GM18951 (cell line): ENCODE results near the gene INSRR.

Source experiments
- POLR2A ChIP-seq: IDR thresholded peaks from 4 replicates; pipeline ENCODE4 v1.6.1; 2011; ENCODE audit warnings: mild to moderate bottlenecking; ENCODE audit not compliant: insufficient read length, insufficient read depth; ENCODE audit errors: extremely low read depth
- in situ Hi-C: fragments of 300-500 bp; cut with MboI; formaldehyde crosslinking; loops from one replicate; pipeline ENCODE4 v1.12.0; 2022; ENCODE audit warnings: low sequenced_read_pairs, mixed read lengths, inconsistent platforms; ENCODE audit not compliant: unreplicated experiment

Gene INSRR

GRCh38 chr1:156803086-156803851 lies 55.6 kb downstream of the INSRR start:
- no peak for TF ChIP-seq POLR2A
- in situ Hi-C loops = no loop called here

- TF ChIP-seq POLR2A = no peak
- in situ Hi-C loops = no loop called here
Observed at GRCh38 chr1:156802421-156802935, 56.4 kb downstream of the INSRR start.

DNA sequence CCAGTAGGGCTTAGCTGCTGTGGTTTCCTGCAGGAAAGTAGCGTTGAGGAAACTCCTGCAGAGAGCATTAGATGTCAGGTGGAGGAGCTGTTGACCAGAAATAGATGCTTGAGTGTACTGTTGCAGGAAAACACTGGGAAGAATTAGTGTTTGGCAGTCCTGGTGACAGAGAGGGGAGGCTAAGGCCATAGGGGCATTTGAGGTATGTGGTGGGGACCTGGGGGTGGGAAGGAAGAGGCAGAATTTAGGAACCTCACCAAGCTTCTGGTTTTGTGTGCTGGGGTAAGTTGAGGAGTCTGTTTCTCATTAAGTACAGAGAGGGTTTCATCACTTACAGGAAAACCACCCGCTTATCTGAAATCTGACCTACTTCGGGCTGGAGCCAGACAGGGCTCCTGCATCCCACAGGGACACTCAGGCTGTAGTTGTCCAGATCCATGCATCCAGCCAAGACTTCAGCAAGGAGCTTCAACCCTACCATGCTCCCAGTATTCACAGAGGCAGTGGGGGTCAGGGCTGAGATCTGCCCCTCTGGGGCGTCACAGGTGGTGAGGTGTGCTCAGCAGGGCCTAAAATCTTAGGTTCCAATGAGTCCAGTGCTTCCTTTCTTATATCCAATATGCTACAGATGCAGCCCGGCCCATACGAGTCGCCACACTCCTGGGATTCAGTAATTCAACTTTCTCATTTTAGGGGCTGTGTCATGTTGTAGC lies 57.4 kb downstream of the INSRR start:
- in situ Hi-C loops = no loop called here
- TF ChIP-seq POLR2A = no peak

- no peak for TF ChIP-seq POLR2A
- in situ Hi-C loops = no loop called here
Observed at GRCh38 chr1:156797212-156797871, 61.6 kb downstream of the INSRR start.

DNA sequence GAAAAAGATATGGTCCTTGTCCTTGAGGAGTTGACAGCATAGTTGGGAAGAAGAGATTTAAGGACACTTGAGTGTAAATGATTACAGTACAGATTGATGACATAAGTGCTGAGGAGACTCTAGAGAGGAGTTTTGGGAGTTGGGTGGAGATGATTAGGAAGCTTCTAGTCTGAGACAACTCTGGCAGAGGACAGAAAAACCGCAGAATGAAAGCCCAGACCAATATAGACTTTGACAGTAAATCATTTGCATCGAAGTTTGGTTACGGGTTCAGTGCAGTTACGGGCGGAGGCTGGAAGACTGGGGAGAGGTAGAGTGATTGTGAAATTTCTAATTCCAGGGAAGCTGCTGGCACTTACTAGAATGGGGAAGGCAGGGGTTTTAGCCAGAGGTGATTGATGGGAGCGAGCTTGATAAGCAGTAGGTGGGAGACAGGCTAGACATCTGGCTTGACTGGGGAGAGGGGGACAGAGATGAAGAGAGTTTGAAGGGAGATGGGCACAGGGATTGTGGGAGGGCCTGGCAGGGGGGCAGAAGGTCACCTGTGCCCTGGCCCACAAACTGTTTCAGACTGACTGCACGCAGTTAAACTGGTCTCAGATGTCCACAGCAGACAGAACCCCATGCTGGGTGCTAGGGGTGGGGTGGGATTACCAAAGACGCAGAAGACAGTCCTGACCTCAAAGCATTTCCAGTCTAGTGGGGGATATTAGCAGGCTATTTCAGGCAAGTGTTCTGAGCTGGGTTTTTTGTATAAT lies 62.4 kb downstream of the INSRR start:
- no peak for TF ChIP-seq POLR2A
- in situ Hi-C loops = no loop called here

- in situ Hi-C loops = no loop called here
- no peak for TF ChIP-seq POLR2A
Observed at GRCh38 chr1:156795787-156796186, 63.1 kb downstream of the INSRR start.

DNA sequence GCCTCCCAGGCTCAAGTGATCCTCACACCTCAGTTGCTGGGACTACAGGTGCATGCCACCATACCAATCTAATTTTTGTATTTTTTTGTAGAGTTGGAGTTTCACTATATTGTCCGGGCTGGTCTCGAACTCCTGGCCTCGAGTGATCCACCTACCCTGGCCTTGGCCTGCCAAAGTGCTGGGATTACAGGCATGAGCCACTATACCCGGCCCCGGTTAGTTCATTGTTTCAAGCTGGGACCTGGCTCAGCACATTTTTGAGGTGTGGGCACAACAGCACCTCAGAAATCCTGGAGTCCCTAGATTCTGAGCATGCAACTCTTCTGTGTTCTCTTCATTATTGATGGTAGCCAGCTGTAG lies 63.6 kb downstream of the INSRR start:
- no peak for TF ChIP-seq POLR2A
- in situ Hi-C loops = no loop called here

GRCh38 chr1:156794506-156795373 lies 64.2 kb downstream of the INSRR start:
- in situ Hi-C loops = no loop called here
- TF ChIP-seq POLR2A = no peak
